SU-DHL-6 (cell line): ENCODE measurements around the gene CHRNB4.

ENCODE experiments used
- H2AFZ ChIP-seq: fragments of 200-600 bp; sonication (generic); 2 replicates; pipeline ENCODE4 v1.6.1; 2014; ENCODE audit warnings: low read depth, mild to moderate bottlenecking, moderate library complexity, mixed read lengths, antibody characterized with exemption, low read length; ENCODE audit not compliant: severe bottlenecking
- H3F3A ChIP-seq: fragments of 200-600 bp; shearing (Covaris generic); 2 replicates; pipeline ENCODE4 v1.6.0; 2016; ENCODE audit warnings: antibody characterized with exemption, mild to moderate bottlenecking; ENCODE audit not compliant: insufficient read depth
- H3K27ac ChIP-seq: fragments of 200-600 bp; sonication (generic); 2 replicates; pipeline ENCODE4 v1.5.1; 2016; ENCODE audit warnings: low read depth, mild to moderate bottlenecking, low read length, moderate library complexity, mixed read lengths
- H3K27me3 ChIP-seq: fragments of 200-600 bp; sonication (generic), shearing (Covaris generic); 2 replicates; pipeline ENCODE4 v1.6.0; 2014; ENCODE audit warnings: mild to moderate bottlenecking, low read length
- H3K36me3 ChIP-seq: fragments of 200-600 bp; sonication (generic); 2 replicates; pipeline ENCODE4 v1.6.1; 2014; ENCODE audit warnings: mild to moderate bottlenecking, low read length, mixed read lengths
- H3K4me2 ChIP-seq: fragments of 300-600, 200-600 bp; shearing (Covaris generic), sonication (generic); 2 replicates; pipeline ENCODE4 v1.6.0; 2014; ENCODE audit warnings: low read length, low read depth, mild to moderate bottlenecking; ENCODE audit not compliant: poor library complexity, severe bottlenecking
- H3K4me3 ChIP-seq: fragments of 200-600 bp; sonication (generic); 2 replicates; pipeline ENCODE4 v1.5.1; 2014; ENCODE audit warnings: antibody characterized with exemption, low read length, mild to moderate bottlenecking, mixed read lengths; ENCODE audit not compliant: insufficient read depth, poor library complexity, severe bottlenecking
- H3K79me2 ChIP-seq: fragments of 200-600 bp; sonication (generic); 2 replicates; pipeline ENCODE4 v1.6.1; 2014; ENCODE audit warnings: mild to moderate bottlenecking, low read length, moderate library complexity; ENCODE audit not compliant: insufficient read depth
- H3K9ac ChIP-seq: fragments of 200-600 bp; sonication (generic); 2 replicates; pipeline ENCODE4 v1.7.0; 2014; ENCODE audit warnings: mild to moderate bottlenecking, low read length
- H3K9me2 ChIP-seq: fragments of 200-600 bp; sonication (generic); replicated peaks from 2 replicates; pipeline ENCODE4 v1.6.1; 2014; ENCODE audit warnings: low read length; ENCODE audit not compliant: insufficient read depth
- H3K9me3 ChIP-seq: fragments of 200-600 bp; sonication (generic); 2 replicates; pipeline ENCODE4 v1.6.1; 2014; ENCODE audit warnings: low read length, mixed read lengths; ENCODE audit not compliant: insufficient read depth
- H4K20me1 ChIP-seq: fragments of 200-600 bp; sonication (generic); 2 replicates; pipeline ENCODE4 v1.6.1; 2014; ENCODE audit warnings: low read depth, mild to moderate bottlenecking, antibody characterized with exemption, low read length, moderate library complexity, mixed read lengths
- EZH2phosphoT487 ChIP-seq: fragments of 200-600 bp; sonication (generic), shearing (Covaris generic); conservative IDR thresholded peaks from 2 replicates; pipeline ENCODE4 v1.6.1; 2018; ENCODE audit warnings: mild to moderate bottlenecking, antibody characterized with exemption, low read length, moderate library complexity, mixed read lengths
- TF ChIP-seq, protein P1 (sequence below): fragments of 200-600 bp; sonication (generic); IDR thresholded peaks from one replicate; pipeline ENCODE4 v1.5.1; 2017; ENCODE audit warnings: antibody characterized with exemption, mild to moderate bottlenecking, low read length, moderate library complexity; ENCODE audit not compliant: insufficient read depth, poor library complexity, severe bottlenecking

The CHRNB4 gene

DNA sequence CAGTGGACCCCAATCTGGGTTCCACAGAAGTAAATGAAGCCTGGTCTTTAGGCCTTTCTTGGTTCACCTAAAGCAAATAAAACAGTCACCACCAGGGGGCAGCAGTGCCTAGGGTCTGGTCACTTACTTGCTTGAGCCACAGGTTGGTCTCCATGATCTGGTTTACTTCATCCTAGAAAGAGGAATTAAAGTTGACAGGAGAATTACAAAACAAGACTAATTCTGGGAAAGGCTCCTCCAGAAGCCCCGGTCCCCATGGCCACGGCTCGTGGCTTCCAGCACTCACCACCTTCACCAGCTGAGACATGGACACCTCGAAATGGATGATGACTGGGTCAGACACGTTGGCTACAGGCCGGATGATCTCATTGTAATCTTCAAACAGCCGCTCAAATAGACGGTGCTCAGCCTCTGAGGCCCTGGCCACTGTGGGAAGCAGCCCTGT, 22.5 kb downstream of the CHRNB4 start:
- TF ChIP-seq, protein P1, sequence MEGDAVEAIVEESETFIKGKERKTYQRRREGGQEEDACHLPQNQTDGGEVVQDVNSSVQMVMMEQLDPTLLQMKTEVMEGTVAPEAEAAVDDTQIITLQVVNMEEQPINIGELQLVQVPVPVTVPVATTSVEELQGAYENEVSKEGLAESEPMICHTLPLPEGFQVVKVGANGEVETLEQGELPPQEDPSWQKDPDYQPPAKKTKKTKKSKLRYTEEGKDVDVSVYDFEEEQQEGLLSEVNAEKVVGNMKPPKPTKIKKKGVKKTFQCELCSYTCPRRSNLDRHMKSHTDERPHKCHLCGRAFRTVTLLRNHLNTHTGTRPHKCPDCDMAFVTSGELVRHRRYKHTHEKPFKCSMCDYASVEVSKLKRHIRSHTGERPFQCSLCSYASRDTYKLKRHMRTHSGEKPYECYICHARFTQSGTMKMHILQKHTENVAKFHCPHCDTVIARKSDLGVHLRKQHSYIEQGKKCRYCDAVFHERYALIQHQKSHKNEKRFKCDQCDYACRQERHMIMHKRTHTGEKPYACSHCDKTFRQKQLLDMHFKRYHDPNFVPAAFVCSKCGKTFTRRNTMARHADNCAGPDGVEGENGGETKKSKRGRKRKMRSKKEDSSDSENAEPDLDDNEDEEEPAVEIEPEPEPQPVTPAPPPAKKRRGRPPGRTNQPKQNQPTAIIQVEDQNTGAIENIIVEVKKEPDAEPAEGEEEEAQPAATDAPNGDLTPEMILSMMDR = peak; percentile 88
- no peak for TF ChIP-seq EZH2phosphoT487
- H3K9me3 ChIP-seq = no peaks in the 10 kb centered on the region
- H3F3A ChIP-seq = no peaks in the 10 kb centered on the region
- no peaks in the 10 kb centered on the region for H3K27me3 ChIP-seq
- H2AFZ ChIP-seq = no peak overlapping the region
- no peak overlapping the region for H3K4me2 ChIP-seq
- no peak overlapping the region for H3K9ac ChIP-seq
- H4K20me1 ChIP-seq = no peaks in the 10 kb centered on the region
- H3K27ac ChIP-seq = no peak overlapping the region
- H3K36me3 ChIP-seq = no peaks in the 10 kb centered on the region
- no peak overlapping the region for H3K4me3 ChIP-seq
- H3K79me2 ChIP-seq = no peaks in the 10 kb centered on the region
- no peaks in the 10 kb centered on the region for H3K9me2 ChIP-seq

DNA sequence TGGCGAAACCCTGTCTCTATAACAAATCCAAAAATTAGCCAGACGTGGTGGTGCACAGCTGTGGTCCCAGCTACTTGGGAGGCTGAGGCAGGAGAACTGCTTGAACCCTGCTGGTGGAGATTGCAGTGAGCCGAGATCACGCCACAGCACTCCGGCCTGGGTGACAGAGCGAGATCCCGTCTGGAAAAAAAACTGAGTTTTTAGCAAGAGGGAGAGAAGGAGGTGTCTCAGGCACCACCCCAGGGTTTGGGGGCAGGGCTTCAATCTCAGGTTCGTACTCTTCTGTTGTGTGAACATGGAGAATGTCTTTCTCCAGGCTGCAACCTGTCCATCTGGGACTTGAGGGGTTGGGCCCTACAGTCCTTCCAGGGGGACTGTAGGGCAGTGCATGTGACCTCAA, 22.9 kb downstream of the CHRNB4 start:
- Histone ChIP-seq H3K9me2 (no peaks in the 10 kb centered on the region), H3K4me3 (no peak overlapping the region), H3K9ac (no peak overlapping the region), H3K4me2 (no peak overlapping the region), H4K20me1 (no peaks in the 10 kb centered on the region), H3K27ac (no peak overlapping the region), H2AFZ (no peak overlapping the region), H3K9me3 (no peaks in the 10 kb centered on the region), H3K36me3 (no peaks in the 10 kb centered on the region), H3K27me3 (no peaks in the 10 kb centered on the region), H3K79me2 (no peaks in the 10 kb centered on the region), H3F3A (no peaks in the 10 kb centered on the region)
- TF ChIP-seq, protein P1 = no peak
- TF ChIP-seq EZH2phosphoT487 = no peak

DNA sequence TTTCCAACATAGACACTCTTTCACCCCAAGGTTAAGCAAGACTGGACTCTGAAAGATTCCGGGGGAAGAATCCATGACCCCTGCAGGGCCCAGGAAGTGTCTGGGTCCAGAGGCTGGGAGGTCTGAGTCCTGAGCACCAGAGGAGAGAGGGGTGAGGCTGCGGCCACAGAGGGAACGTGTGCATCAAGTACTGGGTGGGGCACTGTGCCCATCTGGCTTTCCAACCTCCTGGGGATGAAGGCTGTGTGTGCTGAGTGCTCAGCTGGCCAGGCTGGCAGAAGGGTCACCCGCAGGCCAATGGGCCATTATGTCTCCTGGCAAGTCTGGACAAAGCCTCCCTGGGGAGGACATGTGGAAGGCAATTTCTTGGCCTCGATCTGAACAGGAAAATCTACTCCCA, 23.5 kb downstream of the CHRNB4 start:
- no peaks in the 10 kb centered on the region for H3K9me2 ChIP-seq
- no peak for TF ChIP-seq EZH2phosphoT487
- TF ChIP-seq, protein P1 = no peak
- H3K4me2 ChIP-seq = no peak overlapping the region
- no peak overlapping the region for H3K9ac ChIP-seq
- no peak overlapping the region for H3K27ac ChIP-seq
- no peak overlapping the region for H2AFZ ChIP-seq
- no peaks in the 10 kb centered on the region for H3F3A ChIP-seq
- no peaks in the 10 kb centered on the region for H3K9me3 ChIP-seq
- H3K27me3 ChIP-seq = no peaks in the 10 kb centered on the region
- H4K20me1 ChIP-seq = no peaks in the 10 kb centered on the region
- H3K4me3 ChIP-seq = no peak overlapping the region
- no peaks in the 10 kb centered on the region for H3K36me3 ChIP-seq
- H3K79me2 ChIP-seq = no peaks in the 10 kb centered on the region

DNA sequence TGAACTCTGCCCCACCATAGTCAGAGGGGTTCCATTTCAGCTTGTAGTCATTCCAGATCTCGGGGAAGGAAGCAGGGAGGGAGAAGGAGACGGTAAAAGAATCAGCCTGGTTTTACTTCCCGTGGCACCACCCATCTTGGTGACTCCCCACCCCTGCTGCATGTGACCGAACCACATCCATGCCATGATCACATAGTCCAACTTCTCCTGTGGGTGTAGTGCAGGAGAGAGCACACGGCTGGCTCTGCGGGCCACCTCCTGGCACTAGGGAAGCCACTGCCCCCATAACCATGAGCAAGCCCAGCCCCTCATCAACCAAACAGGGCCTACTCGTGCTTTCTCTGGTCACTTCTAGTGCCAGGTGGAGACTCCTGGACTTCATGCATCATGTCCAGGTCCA, 23.9 kb downstream of the CHRNB4 start:
- H3K9ac ChIP-seq = no peak overlapping the region
- H3K9me3 ChIP-seq = no peaks in the 10 kb centered on the region
- H3K4me2 ChIP-seq = no peak overlapping the region
- H3K27me3 ChIP-seq = no peaks in the 10 kb centered on the region
- H3K27ac ChIP-seq = no peak overlapping the region
- H2AFZ ChIP-seq = no peak overlapping the region
- H3F3A ChIP-seq = no peaks in the 10 kb centered on the region
- no peak overlapping the region for H3K4me3 ChIP-seq
- H3K79me2 ChIP-seq = no peaks in the 10 kb centered on the region
- no peaks in the 10 kb centered on the region for H4K20me1 ChIP-seq
- TF ChIP-seq, protein P1 = no peak
- TF ChIP-seq EZH2phosphoT487 = no peak
- no peaks in the 10 kb centered on the region for H3K9me2 ChIP-seq
- H3K36me3 ChIP-seq = no peaks in the 10 kb centered on the region
